Mononuclear cell (primary cell): ENCODE measurements around the gene RAB1B. TPM values are rescaled to one million over a fixed set of nuclear protein-coding genes. Genes with fewer than 3 reads are reported as not detected.

Experiments
- H3K27me3 ChIP-seq: 2 replicates; pipeline ENCODE4 v1.6.0; 2011; ENCODE audit warnings: low read length, control low read depth; ENCODE audit not compliant: insufficient read depth
- H3K4me1 ChIP-seq: 2 replicates; pipeline ENCODE4 v1.5.1; 2011; ENCODE audit warnings: mild to moderate bottlenecking, low read length, control low read depth; ENCODE audit not compliant: insufficient read depth
- H3K4me3 ChIP-seq: 2 replicates; pipeline ENCODE4 v1.5.1; 2011; ENCODE audit warnings: mild to moderate bottlenecking, low read length, moderate library complexity
- H3K9me3 ChIP-seq: 2 replicates; pipeline ENCODE4 v1.5.1; 2011; ENCODE audit warnings: low read depth, mild to moderate bottlenecking, control low read depth, low read length
- total RNA-seq: library from RNA; depleted of rRNA; stranded (reverse); fragments of >200 nt; gene quantifications from one replicate; pipeline ENCODE4 v1.2.3, GENCODE V29; 2012

Gene RAB1B
- total RNA-seq, 1 donor = 40.5 TPM

GRCh38 chr11:66281776-66282467, 13.5 kb downstream of the RAB1B start:
- no peaks in the 10 kb centered on the region for H3K27me3 ChIP-seq
- no peaks in the 10 kb centered on the region for H3K9me3 ChIP-seq
- H3K4me3 ChIP-seq = no peak overlapping the region
- H3K4me1 ChIP-seq = peaks cover 28% of the 10 kb centered on the region

DNA sequence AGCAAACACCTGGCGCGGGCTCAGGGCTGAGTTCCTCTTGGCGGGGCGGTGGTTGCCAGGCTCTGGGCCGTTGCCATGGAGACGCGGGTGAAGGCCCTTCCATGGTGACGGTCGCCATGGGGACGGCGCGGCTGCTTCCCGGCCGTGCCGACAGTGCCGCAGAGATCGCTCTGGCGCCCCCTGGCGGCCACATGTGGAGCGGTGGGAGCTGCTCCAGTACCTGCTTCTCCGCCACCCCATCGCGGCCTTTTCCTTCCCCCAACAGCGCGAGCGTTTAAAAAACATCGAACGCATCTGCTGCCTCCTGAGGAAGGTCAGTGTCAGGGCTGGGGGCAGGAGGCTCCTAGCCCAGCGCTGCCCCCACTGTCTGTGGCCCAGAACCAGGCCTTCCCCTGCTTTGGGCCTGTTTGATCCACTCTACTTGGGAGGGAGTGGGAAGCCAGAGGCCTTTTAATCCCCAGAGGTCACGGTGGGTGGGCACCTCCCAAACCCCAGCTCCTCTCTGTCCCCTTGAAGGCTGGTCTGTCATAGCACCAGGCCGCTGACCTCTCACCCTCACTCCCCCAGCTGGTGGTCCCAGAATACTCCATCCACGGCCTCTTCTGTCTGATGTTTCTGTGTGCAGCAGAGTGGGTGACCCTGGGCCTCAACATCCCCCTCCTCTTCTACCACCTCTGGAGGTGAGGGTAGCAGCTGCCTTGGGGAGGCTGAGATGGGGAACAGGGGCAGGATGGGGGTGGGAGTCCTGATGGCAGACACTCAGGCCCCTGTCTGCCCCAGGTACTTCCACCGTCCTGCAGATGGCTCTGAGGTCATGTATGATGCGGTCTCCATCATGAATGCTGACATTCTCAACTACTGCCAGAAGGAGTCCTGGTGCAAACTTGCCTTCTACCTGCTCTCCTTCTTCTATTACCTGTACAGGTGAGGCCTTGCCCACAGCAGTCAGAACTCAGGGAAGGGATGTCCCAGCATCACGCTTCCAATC, 14.3 kb downstream of the RAB1B start:
- peaks cover 29% of the 10 kb centered on the region for H3K4me1 ChIP-seq

DNA sequence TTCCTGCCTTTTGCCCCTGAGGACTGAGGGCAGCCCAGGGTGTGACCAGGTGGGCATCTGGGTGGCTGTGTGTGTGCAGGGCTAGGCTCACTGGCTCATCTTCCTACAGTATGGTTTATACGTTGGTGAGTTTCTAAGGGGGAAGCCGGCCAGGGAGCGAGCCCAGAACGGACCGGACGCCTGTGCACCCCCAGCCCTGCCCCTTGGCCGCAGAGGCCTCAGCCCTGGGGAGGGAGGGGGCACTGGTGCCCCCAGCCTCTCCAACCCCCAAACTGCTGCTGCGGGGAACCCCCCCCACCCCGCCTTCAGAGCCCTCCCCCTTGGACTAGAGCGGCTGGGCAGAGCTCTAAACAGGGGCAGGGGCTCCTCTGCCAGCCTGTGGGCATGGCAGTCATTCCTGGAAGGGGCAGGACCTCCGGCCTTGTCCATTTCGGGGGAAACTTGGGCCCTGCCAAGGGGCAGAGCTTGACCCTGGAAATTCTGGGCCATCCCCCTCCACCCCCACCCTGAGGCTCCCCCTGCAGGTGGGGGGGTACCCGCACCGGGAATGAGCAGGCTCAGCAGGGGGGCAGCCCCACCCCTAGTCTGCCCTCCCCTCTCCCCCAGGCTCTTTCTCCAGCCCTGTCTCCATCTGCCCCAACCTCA, 15.1 kb downstream of the RAB1B start:
- H3K4me1 ChIP-seq = peaks cover 36% of the 10 kb centered on the region
- H3K4me3 ChIP-seq = no peak overlapping the region
- H3K9me3 ChIP-seq = no peaks in the 10 kb centered on the region
- no peaks in the 10 kb centered on the region for H3K27me3 ChIP-seq

More for the DNA sequence above, 14.3 kb downstream of the RAB1B start:
- no peak overlapping the region for H3K4me3 ChIP-seq
- no peaks in the 10 kb centered on the region for H3K27me3 ChIP-seq
- no peaks in the 10 kb centered on the region for H3K9me3 ChIP-seq

DNA sequence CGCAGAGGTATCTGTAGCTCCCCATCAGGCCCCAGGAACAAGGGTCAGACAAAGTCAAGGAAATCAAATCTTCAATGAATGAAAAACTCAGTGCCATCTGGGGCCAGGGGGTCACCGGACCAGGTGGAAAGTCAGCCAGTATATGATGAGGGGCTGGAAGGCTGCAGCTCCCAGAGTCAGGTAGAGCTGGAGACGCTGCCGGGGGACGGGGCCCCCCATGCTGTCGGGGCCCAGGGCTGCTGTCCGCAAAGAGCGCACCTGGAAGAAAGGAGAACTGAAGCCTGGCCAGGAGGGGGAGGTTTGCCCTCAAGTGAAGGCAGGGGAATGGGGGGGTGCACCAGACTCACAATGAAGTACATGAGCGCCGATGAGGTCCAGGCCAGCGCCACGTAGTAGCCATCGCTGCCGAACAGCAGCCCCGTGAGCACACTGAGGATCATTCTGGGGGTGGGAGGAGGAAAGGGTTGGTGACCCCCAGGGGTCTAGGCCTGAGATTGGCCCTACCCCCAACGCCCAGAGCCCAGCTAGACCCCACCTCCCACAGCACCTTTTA, 16.2 kb downstream of the RAB1B start:
- H3K9me3 ChIP-seq = no peaks in the 10 kb centered on the region
- no peaks in the 10 kb centered on the region for H3K27me3 ChIP-seq
- peaks cover 36% of the 10 kb centered on the region for H3K4me1 ChIP-seq
- no peak overlapping the region for H3K4me3 ChIP-seq

DNA sequence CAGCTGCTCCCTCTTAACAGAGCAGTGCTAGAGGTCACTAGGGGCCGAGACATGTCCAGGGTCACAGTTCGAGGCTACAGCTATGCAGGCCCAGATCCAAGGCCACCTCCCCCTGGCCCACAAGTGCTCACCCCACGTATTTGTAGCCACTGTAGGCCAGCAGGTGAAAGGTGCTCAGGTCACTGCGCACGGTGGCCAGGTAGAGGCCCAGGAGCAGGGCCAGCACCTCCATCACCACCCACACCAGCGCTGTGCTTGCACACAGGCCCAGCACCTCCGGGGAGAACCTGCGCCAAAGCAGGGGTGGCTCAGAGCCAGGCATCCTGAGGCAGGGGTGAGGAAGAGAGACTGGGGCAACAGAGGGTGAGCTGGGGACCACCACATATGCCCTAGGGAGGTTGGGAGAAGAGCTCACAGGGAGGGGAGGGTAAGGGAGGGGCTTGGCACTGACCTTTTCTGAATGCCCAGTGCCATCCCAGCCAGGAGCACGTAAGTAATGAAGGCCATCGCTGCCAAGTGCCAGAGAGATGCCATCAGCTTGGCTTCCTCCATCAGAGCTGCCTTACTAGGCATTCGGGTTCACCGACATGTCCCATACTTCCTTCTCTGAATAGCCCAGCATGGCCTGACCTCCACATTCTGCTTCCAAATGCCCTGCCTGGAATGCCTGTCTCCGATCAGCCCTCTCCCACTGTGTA, 17.0 kb downstream of the RAB1B start:
- no peaks in the 10 kb centered on the region for H3K9me3 ChIP-seq
- no peak overlapping the region for H3K4me3 ChIP-seq
- H3K4me1 ChIP-seq = peaks cover 43% of the 10 kb centered on the region
- H3K27me3 ChIP-seq = peaks cover 4% of the 10 kb centered on the region

GRCh38 chr11:66286699-66287098, 18.3 kb downstream of the RAB1B start:
- Histone ChIP-seq H3K9me3 (no peaks in the 10 kb centered on the region), H3K27me3 (peaks cover 15% of the 10 kb centered on the region), H3K4me3 (no peak overlapping the region), H3K4me1 (peaks cover 42% of the 10 kb centered on the region)

DNA sequence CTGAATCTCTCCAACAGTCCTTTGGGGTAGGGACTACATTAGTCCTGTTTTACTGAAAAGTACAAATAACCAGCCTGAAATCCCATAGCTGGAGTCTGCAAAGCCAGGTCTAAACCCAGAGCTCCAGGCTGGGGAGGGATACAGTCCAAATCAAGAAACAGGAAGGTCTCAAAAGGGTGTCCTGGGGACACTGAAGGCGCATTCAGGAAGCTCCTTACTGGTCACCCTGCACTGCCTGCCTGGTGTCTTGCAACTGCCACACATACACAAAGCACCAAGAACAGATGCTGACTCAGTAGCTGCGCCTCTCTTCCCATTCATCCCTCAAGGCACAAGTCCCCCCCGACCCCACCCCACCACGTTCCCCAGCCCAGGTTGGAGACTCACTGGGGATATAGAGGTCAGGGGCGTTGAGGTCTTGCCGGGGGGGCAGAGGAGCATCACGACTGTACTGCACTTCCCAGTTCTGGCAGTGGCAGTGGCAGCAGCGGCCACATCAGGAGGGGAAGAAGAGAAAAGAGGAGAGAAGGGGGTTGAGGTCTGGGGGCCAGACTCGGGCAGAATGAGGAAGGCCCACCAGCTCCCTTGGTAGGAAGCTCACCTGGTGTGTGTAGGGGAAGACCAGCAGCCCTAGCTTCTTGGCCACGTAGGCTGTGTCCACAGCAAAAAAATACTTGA, 18.9 kb downstream of the RAB1B start:
- Histone ChIP-seq H3K27me3 (peaks cover 17% of the 10 kb centered on the region), H3K4me1 (peaks cover 43% of the 10 kb centered on the region), H3K9me3 (no peaks in the 10 kb centered on the region), H3K4me3 (no peak overlapping the region)

DNA sequence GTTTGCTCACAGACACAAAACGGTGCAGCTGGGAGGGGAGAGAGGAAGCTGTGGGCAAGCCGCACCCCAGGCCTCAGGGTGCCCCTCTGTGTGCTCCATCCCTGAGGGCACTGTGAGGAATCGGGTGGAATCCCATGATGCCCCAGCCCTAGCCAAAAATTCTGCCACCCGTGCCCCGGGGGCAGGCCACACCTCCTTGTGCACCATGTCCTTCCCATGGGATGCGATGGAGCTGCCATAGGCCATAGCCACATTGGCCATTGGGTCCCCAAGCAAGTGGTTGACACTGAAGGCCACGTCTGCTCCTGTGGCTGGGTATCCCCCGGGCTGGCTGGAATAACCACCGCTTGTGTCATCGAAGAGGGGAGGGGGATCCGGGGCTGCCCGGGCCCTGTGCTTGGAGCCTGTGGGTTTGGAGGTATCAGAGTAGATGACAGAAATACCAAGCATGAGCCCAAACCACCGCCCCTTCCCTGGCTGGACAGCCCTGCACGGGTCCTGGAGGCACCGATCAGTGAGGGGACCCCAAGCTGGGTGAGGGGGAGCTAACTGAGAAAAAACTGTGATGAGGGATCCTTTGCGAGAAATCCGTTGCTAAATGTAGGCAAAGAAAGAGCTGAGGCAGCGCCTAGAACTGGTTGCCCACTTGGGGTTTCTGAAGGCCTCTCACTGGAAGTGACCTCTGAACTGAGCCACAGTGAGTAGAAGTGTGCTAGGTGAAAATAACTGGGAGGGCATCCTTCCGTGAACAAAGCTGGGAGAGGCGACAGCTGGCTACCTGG, 19.6 kb downstream of the RAB1B start:
- Histone ChIP-seq H3K4me3 (peak overlapping the region; percentile 67), H3K9me3 (no peaks in the 10 kb centered on the region), H3K27me3 (peaks cover 24% of the 10 kb centered on the region), H3K4me1 (peaks cover 38% of the 10 kb centered on the region)

DNA sequence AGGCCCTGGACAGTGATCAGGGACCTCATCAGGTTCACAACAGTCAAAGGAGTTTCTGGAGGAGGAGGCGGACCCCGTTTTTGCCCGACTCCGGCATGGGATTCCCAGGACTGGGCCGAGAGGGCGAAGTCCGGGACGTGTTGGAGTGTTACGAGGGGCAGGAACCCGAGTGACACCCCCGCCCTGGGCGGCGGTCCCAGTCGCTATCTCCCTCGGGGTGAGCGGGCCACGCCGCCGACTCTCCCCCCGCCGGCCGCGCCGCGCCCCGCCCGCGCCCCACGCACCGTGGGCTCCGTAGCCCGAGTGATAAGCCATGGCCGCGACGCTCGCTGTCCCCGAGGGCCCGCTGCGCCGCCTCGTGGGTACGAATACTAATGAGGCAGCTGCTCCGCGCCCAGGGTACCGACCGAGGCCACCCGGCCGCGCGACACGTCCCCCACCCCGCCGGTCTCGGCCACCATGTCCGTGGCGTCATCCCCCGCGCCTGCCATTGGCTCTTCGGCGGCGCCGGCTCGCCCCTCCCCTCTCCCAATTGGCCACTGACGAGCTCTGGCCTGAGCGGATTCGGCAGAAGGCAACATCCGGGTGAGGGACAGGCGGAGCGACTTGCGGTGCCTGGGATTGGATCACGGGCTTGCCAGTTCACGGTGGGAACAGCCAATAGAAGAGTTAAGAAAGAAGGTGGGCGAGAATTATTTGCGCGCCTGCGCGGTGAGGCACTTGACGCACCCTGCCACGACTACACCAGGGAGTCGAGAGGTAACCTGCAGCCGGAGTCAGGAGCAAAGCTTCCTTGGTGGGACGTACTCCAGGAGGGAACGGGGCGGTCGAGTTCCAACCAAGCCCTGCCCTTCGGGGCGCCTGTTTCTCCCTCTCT, 20.5 kb downstream of the RAB1B start, which contains the start of gene YIF1A:
YIF1A (minus strand) TSS at position 473 of the 877 bp plus-strand sequence; CDS start at position 315, 158 bp downstream.
- Histone ChIP-seq H3K27me3 (peaks cover 29% of the 10 kb centered on the region), H3K9me3 (no peaks in the 10 kb centered on the region), H3K4me3 (peak within 1 kb of the TSS; percentile 67), H3K4me1 (peaks cover 38% of the 10 kb centered on the region)

DNA sequence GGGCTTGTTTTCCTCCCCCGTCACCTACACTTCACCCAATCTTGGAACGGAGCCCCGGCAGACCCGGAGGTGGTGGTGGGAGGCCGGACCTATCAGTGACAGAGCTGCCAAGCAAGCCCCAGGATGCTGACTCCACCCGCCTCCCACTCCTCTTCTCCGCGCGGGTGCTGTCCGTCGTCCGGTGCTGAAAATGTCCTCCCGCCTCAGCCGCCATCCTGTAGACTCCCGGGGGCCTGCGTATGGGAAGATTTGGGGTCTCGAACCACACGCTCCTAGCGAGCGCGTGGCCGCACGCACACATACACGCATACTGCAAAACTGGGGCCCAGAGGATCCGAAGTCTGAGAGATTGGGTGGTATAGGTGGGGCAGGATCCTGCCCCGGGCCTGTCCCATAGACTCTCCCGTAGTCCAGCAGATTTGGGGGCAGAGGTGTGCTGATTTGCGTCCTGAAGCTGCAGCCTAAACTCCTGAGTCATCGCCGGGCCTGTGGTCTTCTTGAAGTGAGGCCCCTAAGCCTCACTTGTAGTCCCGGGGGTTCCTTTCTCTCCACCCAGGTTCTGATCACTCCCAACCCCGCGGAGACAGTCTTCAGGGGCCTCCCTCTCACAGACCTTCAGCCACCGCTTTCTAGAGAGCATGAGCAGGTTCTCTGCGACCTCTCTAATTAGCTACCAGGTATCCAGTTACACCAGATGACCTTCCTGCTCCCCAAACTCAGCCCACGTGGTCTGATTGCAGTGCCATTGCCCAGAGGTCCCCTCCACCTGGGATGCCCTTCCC, 21.3 kb downstream of the RAB1B start:
- Histone ChIP-seq H3K4me3 (peak overlapping the region; percentile 67), H3K9me3 (no peaks in the 10 kb centered on the region), H3K27me3 (peaks cover 29% of the 10 kb centered on the region), H3K4me1 (peaks cover 38% of the 10 kb centered on the region)

- peaks cover 38% of the 10 kb centered on the region for H3K4me1 ChIP-seq
Measured at GRCh38 chr11:66290330-66290621, 21.8 kb downstream of the RAB1B start.

GRCh38 chr11:66291303-66291705, 22.9 kb downstream of the RAB1B start:
- Histone ChIP-seq H3K4me3 (no peak overlapping the region), H3K9me3 (no peaks in the 10 kb centered on the region), H3K4me1 (peaks cover 38% of the 10 kb centered on the region), H3K27me3 (peaks cover 29% of the 10 kb centered on the region)

More at GRCh38 chr11:66290330-66290621, 21.8 kb downstream of the RAB1B start:
- Histone ChIP-seq H3K9me3 (no peaks in the 10 kb centered on the region), H3K4me3 (no peak overlapping the region), H3K27me3 (peaks cover 29% of the 10 kb centered on the region)
